GM18519 (cell line): ENCODE results near the gene LRG1.
"Not testable (repeated sequence)": the region's sequence is repeated elsewhere in the genome, so short reads cannot be mapped to it uniquely, and the experiment has no call there.

Source experiments
- ATAC-seq: cut with Tn5 transposase; IDR thresholded peaks from one replicate; pipeline ENCODE4 v1.9.1; 2021; ENCODE audit warnings: mild to moderate bottlenecking, moderate library complexity; ENCODE audit not compliant: unreplicated experiment, low FRiP score

LRG1 gene

GRCh38 chr19:4553775-4554174, 13.9 kb upstream of the LRG1 start:
- no peak for ATAC-seq

- ATAC-seq = no peak
These were observed 13.4 kb upstream of the LRG1 start for GRCh38 chr19:4553092-4553695.

- no peak for ATAC-seq
These were observed 12.6 kb upstream of the LRG1 start for GRCh38 chr19:4552525-4552819.

- ATAC-seq = no peak
These were observed 10.7 kb upstream of the LRG1 start for GRCh38 chr19:4550479-4551050.

GRCh38 chr19:4550018-4550417, 10.2 kb upstream of the LRG1 start:
- ATAC-seq = no peak

- no peak for ATAC-seq
These were observed 8.4 kb upstream of the LRG1 start for GRCh38 chr19:4548238-4548584.

GRCh38 chr19:4547303-4548237, 7.7 kb upstream of the LRG1 start:
- ATAC-seq = no peak

GRCh38 chr19:4543842-4544647, 4.2 kb upstream of the LRG1 start:
- ATAC-seq = no peak

GRCh38 chr19:4542896-4543841, 3.3 kb upstream of the LRG1 start:
- no peak for ATAC-seq

GRCh38 chr19:4541806-4542145, 1.9 kb upstream of the LRG1 start:
- ATAC-seq = not testable (repeated sequence)

- ATAC-seq = no peak
These were observed 1.4 kb upstream of the LRG1 start for GRCh38 chr19:4541114-4541805.

GRCh38 chr19:4539169-4539692, 605 bp downstream of the LRG1 start:
- ATAC-seq = no peak

GRCh38 chr19:4538601-4538954, 1.3 kb downstream of the LRG1 start:
- ATAC-seq = no peak

- ATAC-seq = no peak
These were observed 1.8 kb downstream of the LRG1 start for GRCh38 chr19:4537953-4538600.

GRCh38 chr19:4536798-4537197, 3.0 kb downstream of the LRG1 start:
- no peak for ATAC-seq

GRCh38 chr19:4534836-4535658, 4.8 kb downstream of the LRG1 start, which contains the start of gene PLIN5:
PLIN5 (minus strand) TSS chr19:4535224; CDS start chr19:4534074, 1,150 bp downstream.
- ATAC-seq = no peak

GRCh38 chr19:4533835-4534424, 5.9 kb downstream of the LRG1 start:
- no peak for ATAC-seq

- no peak for ATAC-seq
These were observed 6.5 kb downstream of the LRG1 start for GRCh38 chr19:4533334-4533733.
